Prostate gland (tissue), 2 donors: Measurements from ENCODE around the gene AKT2.

Experiments
- CTCF ChIP-seq, 4 experiments: fragments of 200-600 bp in 2 of 4; fragments of 450-650 bp in 2 of 4; sonication (generic) in 2 of 4; IDR thresholded peaks; 1 replicate in 3 of 4; 2 replicates in 1 of 4; pipeline ENCODE4 v1.5.1; 2016 to 2019; ENCODE audit warnings: antibody characterized with exemption in 4 of 4, mild to moderate bottlenecking in 2 of 4, moderate library complexity in 2 of 4
- POLR2A ChIP-seq: fragments of 450-650 bp; IDR thresholded peaks from one replicate; pipeline ENCODE4 v1.6.1; 2016; ENCODE audit warnings: antibody characterized with exemption, mild to moderate bottlenecking
- POLR2AphosphoS5 ChIP-seq: sonication (generic); formaldehyde crosslinking; IDR thresholded peaks from one replicate; pipeline ENCODE4 v1.6.1; 2017; ENCODE audit warnings: antibody characterized with exemption

GRCh38 chr19:40236026-40236355, 49.2 kb downstream of the AKT2 start:
- no peak for TF ChIP-seq POLR2A
- TF ChIP-seq CTCF (IDR thresholded peaks at IDR 0.05) = no peak
- no peak for TF ChIP-seq POLR2AphosphoS5
